BE2C (cell line): ENCODE data around the gene ASZ1. TPM values are rescaled to one million over a fixed set of nuclear protein-coding genes. Genes with fewer than 3 reads are reported as not detected.
"Not testable (repeated sequence)": the region's sequence is repeated elsewhere in the genome, so short reads cannot be mapped to it uniquely, and the experiment has no call there.

Experiments
- DNase-seq: peaks from one replicate; pipeline ENCODE4 v3.0.0-alpha.2; 2020
- H3K27me3 ChIP-seq: fragments of 250-450 bp; sonication (Bioruptor Pico); 2 replicates; pipeline ENCODE4 v1.5.1; 2020; ENCODE audit warnings: mild to moderate bottlenecking
- H3K36me3 ChIP-seq: fragments of 250-450 bp; sonication (Bioruptor Pico); 2 replicates; pipeline ENCODE4 v1.5.1; 2020; ENCODE audit warnings: mild to moderate bottlenecking
- H3K4me1 ChIP-seq: fragments of 250-450 bp; sonication (Bioruptor Pico); 2 replicates; pipeline ENCODE4 v1.5.1; 2020
- H3K4me3 ChIP-seq: 2 replicates; pipeline ENCODE4 v1.5.1; 2011; ENCODE audit warnings: low read depth, low read length
- H3K9me3 ChIP-seq: fragments of 250-450 bp; sonication (Bioruptor Pico); 2 replicates; pipeline ENCODE4 v1.5.1; 2020
- polyA plus RNA-seq: library from polyadenylated mRNA; unstranded; fragments of >200 nt; gene quantifications from one replicate; pipeline ENCODE4 v1.2.1, GENCODE V29; 2012; ENCODE audit warnings: low read depth, missing spikeins; ENCODE audit not compliant: insufficient read length, insufficient read depth
- TF ChIP-seq, protein P1 (sequence below): IDR thresholded peaks from 2 replicates; pipeline ENCODE4 v1.5.1; 2012; ENCODE audit warnings: mild to moderate bottlenecking, low read depth, low read length

ASZ1 gene, protein sequence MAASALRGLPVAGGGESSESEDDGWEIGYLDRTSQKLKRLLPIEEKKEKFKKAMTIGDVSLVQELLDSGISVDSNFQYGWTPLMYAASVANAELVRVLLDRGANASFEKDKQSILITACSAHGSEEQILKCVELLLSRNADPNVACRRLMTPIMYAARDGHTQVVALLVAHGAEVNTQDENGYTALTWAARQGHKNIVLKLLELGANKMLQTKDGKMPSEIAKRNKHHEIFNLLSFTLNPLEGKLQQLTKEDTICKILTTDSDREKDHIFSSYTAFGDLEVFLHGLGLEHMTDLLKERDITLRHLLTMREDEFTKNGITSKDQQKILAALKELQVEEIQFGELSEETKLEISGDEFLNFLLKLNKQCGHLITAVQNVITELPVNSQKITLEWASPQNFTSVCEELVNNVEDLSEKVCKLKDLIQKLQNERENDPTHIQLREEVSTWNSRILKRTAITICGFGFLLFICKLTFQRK
- 0.15 TPM for polyA plus RNA-seq

DNA sequence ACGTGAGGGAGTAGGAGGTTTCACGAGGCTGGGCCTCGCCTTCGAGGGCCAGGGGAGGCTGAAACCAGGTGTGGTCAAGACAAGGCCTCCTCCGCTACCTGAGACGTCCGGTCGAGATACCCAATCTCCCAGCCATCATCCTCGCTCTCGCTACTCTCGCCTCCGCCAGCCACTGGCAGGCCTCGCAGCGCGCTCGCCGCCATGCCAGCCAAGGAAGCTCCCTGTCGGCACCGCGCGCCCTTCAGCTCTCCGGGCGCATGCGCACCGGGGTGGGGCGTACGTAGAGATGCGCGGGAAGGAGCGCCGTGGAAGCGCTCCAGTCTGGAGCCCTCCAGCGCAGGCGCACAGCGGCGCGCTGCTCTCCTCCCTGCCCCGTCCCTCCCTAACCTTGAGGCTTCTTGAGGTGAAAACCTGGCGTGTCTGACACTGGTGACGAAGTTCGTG, at the start of gene ASZ1:
ASZ1 (minus strand) TSS at position 236 of the 444 bp plus-strand sequence; CDS start at position 203, 33 bp downstream.
- no peaks in the 10 kb centered on the region for H3K9me3 ChIP-seq
- TF ChIP-seq, protein P1, sequence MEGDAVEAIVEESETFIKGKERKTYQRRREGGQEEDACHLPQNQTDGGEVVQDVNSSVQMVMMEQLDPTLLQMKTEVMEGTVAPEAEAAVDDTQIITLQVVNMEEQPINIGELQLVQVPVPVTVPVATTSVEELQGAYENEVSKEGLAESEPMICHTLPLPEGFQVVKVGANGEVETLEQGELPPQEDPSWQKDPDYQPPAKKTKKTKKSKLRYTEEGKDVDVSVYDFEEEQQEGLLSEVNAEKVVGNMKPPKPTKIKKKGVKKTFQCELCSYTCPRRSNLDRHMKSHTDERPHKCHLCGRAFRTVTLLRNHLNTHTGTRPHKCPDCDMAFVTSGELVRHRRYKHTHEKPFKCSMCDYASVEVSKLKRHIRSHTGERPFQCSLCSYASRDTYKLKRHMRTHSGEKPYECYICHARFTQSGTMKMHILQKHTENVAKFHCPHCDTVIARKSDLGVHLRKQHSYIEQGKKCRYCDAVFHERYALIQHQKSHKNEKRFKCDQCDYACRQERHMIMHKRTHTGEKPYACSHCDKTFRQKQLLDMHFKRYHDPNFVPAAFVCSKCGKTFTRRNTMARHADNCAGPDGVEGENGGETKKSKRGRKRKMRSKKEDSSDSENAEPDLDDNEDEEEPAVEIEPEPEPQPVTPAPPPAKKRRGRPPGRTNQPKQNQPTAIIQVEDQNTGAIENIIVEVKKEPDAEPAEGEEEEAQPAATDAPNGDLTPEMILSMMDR = no peak

DNA sequence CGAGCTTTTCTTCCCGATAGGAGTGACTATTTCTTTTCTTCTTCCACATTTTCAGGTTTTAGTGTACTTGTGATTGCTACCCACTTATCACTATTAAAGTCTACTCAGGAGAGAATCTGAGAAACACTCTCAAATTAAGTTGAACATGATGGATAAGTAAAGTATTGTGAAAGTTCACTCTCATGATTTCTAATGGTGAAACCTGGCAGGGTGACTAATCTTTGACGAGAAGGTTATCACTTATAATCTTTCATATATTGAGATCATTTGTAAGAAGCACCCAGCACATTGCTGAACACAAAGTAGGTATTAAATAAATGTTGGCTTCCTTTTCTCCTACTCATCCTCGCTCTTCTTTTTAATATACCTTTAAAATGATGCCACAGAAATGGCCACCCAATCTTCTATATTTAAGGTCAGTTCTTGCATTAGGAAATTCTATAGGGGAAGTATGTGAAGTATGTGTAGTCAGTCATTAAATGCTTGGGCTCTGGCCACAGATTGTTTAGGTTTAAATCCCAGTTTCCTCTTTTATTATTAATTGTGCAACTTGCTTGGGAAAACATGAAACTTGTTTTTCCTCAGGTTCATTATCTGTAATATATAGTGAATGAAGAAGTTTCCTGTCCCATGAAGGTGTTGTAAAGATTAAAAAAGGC, 49.4 kb upstream of the ASZ1 start:
- H3K36me3 ChIP-seq = no peaks in the 10 kb centered on the region
- H3K4me3 ChIP-seq = no peak overlapping the region
- H3K27me3 ChIP-seq = peaks cover 24% of the 10 kb centered on the region
- H3K4me1 ChIP-seq = no peaks in the 10 kb centered on the region
- no peaks in the 10 kb centered on the region; the same call in 1 of the 2 replicates for H3K9me3 ChIP-seq
- TF ChIP-seq, protein P1 = no peak
- DNase-seq = no peak

More for the DNA sequence above, at the start of gene ASZ1:
- H3K36me3 ChIP-seq = no peaks in the 10 kb centered on the region
- no peak for DNase-seq
- no peaks in the 10 kb centered on the region for H3K4me1 ChIP-seq
- no peak within 1 kb of the TSS for H3K4me3 ChIP-seq
- no peaks in the 10 kb centered on the region for H3K27me3 ChIP-seq

DNA sequence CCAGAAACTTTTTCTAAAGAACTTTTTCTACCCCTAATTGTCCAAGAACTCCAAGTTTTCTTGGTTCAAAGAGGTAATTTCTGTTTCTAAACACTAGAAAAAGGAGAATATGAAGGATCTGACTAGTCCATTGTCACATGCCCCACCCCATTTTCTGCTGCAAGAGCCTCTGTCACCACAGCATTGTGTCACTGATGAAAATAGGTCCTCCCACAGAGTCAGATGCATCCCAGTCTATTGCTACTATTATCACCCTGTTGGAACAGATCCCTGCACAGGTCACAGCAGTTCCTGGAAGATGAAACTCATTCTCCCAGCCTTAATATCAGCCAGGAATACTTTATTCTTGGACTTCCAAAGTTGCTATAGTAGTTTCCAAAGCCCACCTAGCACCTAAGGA, 45.0 kb upstream of the ASZ1 start:
- no peak for DNase-seq
- no peaks in the 10 kb centered on the region for H3K9me3 ChIP-seq
- no peaks in the 10 kb centered on the region for H3K36me3 ChIP-seq
- TF ChIP-seq, protein P1 = no peak
- no peaks in the 10 kb centered on the region for H3K27me3 ChIP-seq
- H3K4me1 ChIP-seq = no peaks in the 10 kb centered on the region
- H3K4me3 ChIP-seq = no peak overlapping the region

DNA sequence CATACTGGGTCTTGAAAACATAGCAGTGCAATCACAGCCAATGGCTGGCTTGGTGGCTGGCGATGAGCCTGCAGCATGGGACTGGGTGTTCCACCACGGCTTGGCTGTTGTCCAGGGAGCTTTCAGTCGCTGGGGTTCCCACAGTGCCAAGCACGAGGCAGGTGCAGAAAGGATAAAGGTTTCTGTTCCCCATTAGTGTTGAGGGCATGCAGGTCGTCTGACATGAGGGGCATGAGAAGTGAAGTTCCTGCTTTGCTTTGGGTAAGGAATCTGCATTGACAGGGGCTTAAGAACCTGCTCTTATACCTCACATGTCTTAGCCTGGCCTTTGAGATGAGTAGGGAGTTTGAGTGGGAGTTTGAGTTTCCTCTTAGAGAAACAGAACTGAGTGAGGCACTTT, 43.5 kb upstream of the ASZ1 start:
- Histone ChIP-seq H3K9me3 (no peaks in the 10 kb centered on the region), H3K4me3 (no peak overlapping the region), H3K36me3 (no peaks in the 10 kb centered on the region), H3K27me3 (no peaks in the 10 kb centered on the region), H3K4me1 (no peaks in the 10 kb centered on the region)
- TF ChIP-seq, protein P1 = no peak
- peak; percentile 7 for DNase-seq

DNA sequence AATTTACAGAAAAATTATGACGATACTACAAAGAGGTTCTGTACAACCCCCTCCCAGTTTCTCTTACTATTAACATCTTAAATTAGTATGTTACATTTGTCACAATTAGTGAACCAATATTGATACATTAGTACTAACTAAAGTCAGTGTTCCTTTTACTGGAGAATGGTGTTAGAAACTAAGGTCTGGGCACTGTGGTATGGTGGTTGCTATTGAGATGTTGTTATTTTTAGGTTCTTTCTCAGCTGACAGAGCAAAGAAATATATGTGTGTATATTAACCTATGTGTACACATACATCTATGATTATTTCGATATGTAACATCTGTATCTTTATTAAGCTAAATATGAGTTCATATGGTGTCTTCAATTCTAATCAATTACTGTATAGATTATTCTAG, 40.9 kb upstream of the ASZ1 start:
- Histone ChIP-seq H3K27me3 (no peaks in the 10 kb centered on the region), H3K4me3 (no peak overlapping the region), H3K9me3 (no peaks in the 10 kb centered on the region), H3K36me3 (no peaks in the 10 kb centered on the region), H3K4me1 (no peaks in the 10 kb centered on the region)
- TF ChIP-seq, protein P1 = no peak
- no peak for DNase-seq

DNA sequence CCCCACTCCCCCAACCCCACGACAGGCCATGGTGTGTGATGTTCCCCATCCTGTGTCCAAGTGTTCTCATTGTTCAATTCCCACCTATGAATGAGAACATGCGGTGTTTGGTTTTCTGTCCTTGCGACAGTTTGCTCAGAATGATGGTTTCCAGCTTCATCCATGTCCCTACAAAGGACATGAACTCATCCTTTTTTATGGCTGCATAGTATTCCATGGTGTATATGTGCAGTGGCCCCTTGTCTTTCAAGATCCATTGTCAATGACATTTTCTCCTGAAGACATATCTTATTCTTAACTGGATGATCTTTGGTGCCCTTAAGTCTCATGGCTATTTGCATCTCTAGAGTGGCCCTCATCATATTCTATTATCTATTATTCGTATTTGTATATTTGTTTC, 33.5 kb upstream of the ASZ1 start:
- not testable (repeated sequence) for H3K9me3 ChIP-seq, H3K4me1 ChIP-seq, H3K4me3 ChIP-seq, H3K36me3 ChIP-seq, H3K27me3 ChIP-seq, DNase-seq
